Fibroblast of lung (primary cell): ENCODE results near the gene BCL2L11. TPM values are rescaled to one million over a fixed set of nuclear protein-coding genes. Genes with fewer than 3 reads are reported as not detected.

Experiments
- DNase-seq, 2 donors: peaks; one replicate each; pipeline versions ENCODE4 v3.0.0 to v3.0.0-alpha.2; 2010; ENCODE audit warnings: low read depth in 2 of 2
- H2AFZ ChIP-seq: 2 replicates; pipeline ENCODE4 v1.5.1; 2012; ENCODE audit warnings: low read length, control low read depth, inconsistent platforms
- H3K27ac ChIP-seq: 2 replicates; pipeline ENCODE4 v1.5.1; 2011; ENCODE audit warnings: low read length, control low read depth; ENCODE audit not compliant: insufficient read depth
- H3K27me3 ChIP-seq: 2 replicates; pipeline ENCODE4 v1.5.1; 2011; ENCODE audit warnings: mild to moderate bottlenecking, low read length; ENCODE audit not compliant: control insufficient read depth, insufficient read depth
- H3K36me3 ChIP-seq: 2 replicates; pipeline ENCODE4 v1.5.1; 2011; ENCODE audit warnings: low read length; ENCODE audit not compliant: control insufficient read depth, insufficient read depth
- H3K4me1 ChIP-seq: 2 replicates; pipeline ENCODE4 v1.5.1; 2011; ENCODE audit warnings: low read length; ENCODE audit not compliant: control insufficient read depth, insufficient read depth; ENCODE audit errors: extremely low read depth
- H3K4me2 ChIP-seq: 2 replicates; pipeline ENCODE4 v1.5.1; 2011; ENCODE audit warnings: low read length, control low read depth; ENCODE audit not compliant: insufficient read depth; ENCODE audit errors: extremely low read depth
- H3K4me3 ChIP-seq, 4 experiments: fragments of 200-600 bp in 1 of 4; sonication (generic) in 1 of 4; replicated peaks in 1 of 4; 2 replicates each; pipeline ENCODE4 v1.5.1; 2011 to 2016; ENCODE audit warnings: low read length in 4 of 4, low read depth in 3 of 4, mild to moderate bottlenecking in 3 of 4, control low read depth in 2 of 4, inconsistent platforms in 1 of 4, mixed read lengths in 1 of 4; ENCODE audit not compliant: insufficient read depth in 1 of 4; ENCODE audit errors: control extremely low read depth in 1 of 4
- H3K79me2 ChIP-seq: 2 replicates; pipeline ENCODE4 v1.5.1; 2012; ENCODE audit warnings: mild to moderate bottlenecking, low read length, inconsistent platforms; ENCODE audit not compliant: control insufficient read depth, insufficient read depth
- H3K9ac ChIP-seq: 2 replicates; pipeline ENCODE4 v1.5.1; 2011; ENCODE audit warnings: mild to moderate bottlenecking, low read length, control low read depth; ENCODE audit not compliant: insufficient read depth
- H3K9me3 ChIP-seq: 2 replicates; pipeline ENCODE4 v1.5.1; 2012; ENCODE audit warnings: low read depth, low read length; ENCODE audit not compliant: control insufficient read depth, insufficient read depth
- H4K20me1 ChIP-seq: 2 replicates; pipeline ENCODE4 v1.5.1; 2011; ENCODE audit warnings: low read length; ENCODE audit not compliant: control insufficient read depth, insufficient read depth; ENCODE audit errors: extremely low read depth
- CTCF ChIP-seq, 2 donors: IDR thresholded peaks in 1 of 2; conservative IDR thresholded peaks in 1 of 2; 1 replicate in 1 of 2; 2 replicates in 1 of 2; pipeline ENCODE4 v1.5.1; 2011 to 2012; ENCODE audit warnings: low read length in 2 of 2, control low read depth in 1 of 2, inconsistent platforms in 1 of 2, low read depth in 1 of 2, mild to moderate bottlenecking in 1 of 2
- EZH2 ChIP-seq: IDR thresholded peaks from 2 replicates; pipeline ENCODE4 v1.5.1; 2012; ENCODE audit warnings: low read length, control low read depth, mild to moderate bottlenecking; ENCODE audit errors: missing control alignments
- polyA plus RNA-seq, 2 donors: library from polyadenylated mRNA; depleted of rRNA in 1 of 2; stranded (reverse) in 1 of 2; unstranded in 1 of 2; fragments of >200 nt; gene quantifications; 2 replicates each; pipeline ENCODE4 v1.2.1, GENCODE V29; 2011 to 2012; ENCODE audit warnings: missing spikeins in 1 of 2
- total RNA-seq: library from RNA; depleted of rRNA; stranded (reverse); fragments of >200 nt; gene quantifications from 2 replicates; pipeline ENCODE4 v1.2.1, GENCODE V29; 2014

BCL2L11 gene
- total and polyA plus RNA-seq, 2 donors (not counting 1 experiment from before 2014, with no cell fraction given), result 1.5 to 10.2 TPM

GRCh38 chr2:111157071-111157661 lies 36.5 kb downstream of the BCL2L11 start:
- H3K4me3 ChIP-seq, result no peak overlapping the region
- no peak overlapping the region for H3K9ac ChIP-seq
- no peaks in the 10 kb centered on the region for H3K79me2 ChIP-seq
- no peak overlapping the region for H3K27ac ChIP-seq
- no peak for DNase-seq
- H3K4me1 ChIP-seq, result peaks cover 10% of the 10 kb centered on the region
- H3K4me2 ChIP-seq, result no peak overlapping the region
- TF ChIP-seq EZH2 (no peak), CTCF (conservative IDR thresholded peaks at IDR 0.05 in 1 of 2, IDR thresholded peaks at IDR 0.05 in 1 of 2; ENCODE audit: low read depth in 1 of 2, low read length in 2 of 2) (no peak)
- no peaks in the 10 kb centered on the region for H3K27me3 ChIP-seq
- no peaks in the 10 kb centered on the region for H3K36me3 ChIP-seq
- no peaks in the 10 kb centered on the region for H3K9me3 ChIP-seq
- no peaks in the 10 kb centered on the region for H4K20me1 ChIP-seq
- H2AFZ ChIP-seq, result no peak overlapping the region

GRCh38 chr2:111157798-111158197 lies 37.1 kb downstream of the BCL2L11 start:
- Histone ChIP-seq H3K9ac (no peak overlapping the region), H3K4me2 (no peak overlapping the region)

GRCh38 chr2:111159641-111160040 lies 38.9 kb downstream of the BCL2L11 start:
- Histone ChIP-seq H4K20me1 (no peaks in the 10 kb centered on the region), H3K4me3 (no peak overlapping the region)

More at GRCh38 chr2:111157798-111158197, 37.1 kb downstream of the BCL2L11 start:
- Histone ChIP-seq H3K4me1 (peaks cover 10% of the 10 kb centered on the region), H2AFZ (no peak overlapping the region), H3K27ac (no peak overlapping the region), H3K27me3 (no peaks in the 10 kb centered on the region), H3K79me2 (no peaks in the 10 kb centered on the region), H3K36me3 (no peaks in the 10 kb centered on the region), H3K9me3 (no peaks in the 10 kb centered on the region), H4K20me1 (no peaks in the 10 kb centered on the region), H3K4me3 (no peak overlapping the region)
- TF ChIP-seq EZH2 (no peak), CTCF (conservative IDR thresholded peaks at IDR 0.05 in 1 of 2, IDR thresholded peaks at IDR 0.05 in 1 of 2; ENCODE audit: low read depth in 1 of 2, low read length in 2 of 2) (no peak)
- no peak for DNase-seq

More at GRCh38 chr2:111159641-111160040, 38.9 kb downstream of the BCL2L11 start:
- Histone ChIP-seq H3K79me2 (no peaks in the 10 kb centered on the region), H2AFZ (no peak overlapping the region), H3K27me3 (no peaks in the 10 kb centered on the region), H3K9ac (no peak overlapping the region), H3K9me3 (no peaks in the 10 kb centered on the region), H3K4me1 (peaks cover 10% of the 10 kb centered on the region), H3K36me3 (no peaks in the 10 kb centered on the region), H3K4me2 (no peak overlapping the region), H3K27ac (no peak overlapping the region)
- DNase-seq, result no peak
- TF ChIP-seq CTCF (conservative IDR thresholded peaks at IDR 0.05 in 1 of 2, IDR thresholded peaks at IDR 0.05 in 1 of 2; ENCODE audit: low read depth in 1 of 2, low read length in 2 of 2), result no peak
- no peak for TF ChIP-seq EZH2
